T47D (cell line): ENCODE data around the gene DAGLB.

Experiments
- DNase-seq, 2 experiments: peaks; one replicate each; pipeline versions ENCODE4 v3.0.0 to v3.0.0-alpha.2; 2011 to 2012; ENCODE audit warnings: low read depth in 1 of 2, low spot score in 1 of 2
- JUND ChIP-seq: IDR thresholded peaks from 2 replicates; pipeline ENCODE4 v1.6.1; 2012; ENCODE audit warnings: low read depth
- in situ Hi-C: cut with HindIII; loops from 2 replicates; pipeline ENCODE4 v1.10.0; 2016; ENCODE audit warnings: low sequenced_read_pairs, low pct_unique_long_range_greater_than_20kb

DAGLB gene

GRCh38 chr7:6432781-6433180 lies 15.0 kb downstream of the DAGLB start:
- no peak for TF ChIP-seq JUND
- DNase-seq = no peak
- in situ Hi-C loops = no loop called here

- DNase-seq = no peak
- no peak for TF ChIP-seq JUND
- in situ Hi-C loops = no loop called here
Measured at GRCh38 chr7:6430974-6431373, 16.8 kb downstream of the DAGLB start.

GRCh38 chr7:6430271-6430940 lies 17.3 kb downstream of the DAGLB start:
- TF ChIP-seq JUND = no peak
- in situ Hi-C loops = no loop called here
- peak in 1 of 2 experiments; percentile 55 for DNase-seq

GRCh38 chr7:6425948-6426347 lies 21.8 kb downstream of the DAGLB start:
- no peak for TF ChIP-seq JUND
- in situ Hi-C loops = no loop called here
- DNase-seq = no peak

- peak; percentile 41 to 71 for DNase-seq
- in situ Hi-C loops = no loop called here
- no peak for TF ChIP-seq JUND
Measured at GRCh38 chr7:6423942-6424701, 23.6 kb downstream of the DAGLB start.

GRCh38 chr7:6422926-6423632 lies 24.7 kb downstream of the DAGLB start:
- in situ Hi-C loops = no loop called here
- DNase-seq = no peak
- TF ChIP-seq JUND = no peak

GRCh38 chr7:6422095-6422494 lies 25.7 kb downstream of the DAGLB start:
- DNase-seq = no peak
- in situ Hi-C loops = no loop called here
- TF ChIP-seq JUND = no peak

- no peak for TF ChIP-seq JUND
- no peak for DNase-seq
- in situ Hi-C loops = no loop called here
Measured at GRCh38 chr7:6420680-6421079, 27.1 kb downstream of the DAGLB start.

- in situ Hi-C loops = no loop called here
- DNase-seq = no peak
- TF ChIP-seq JUND = no peak
Measured at GRCh38 chr7:6419310-6419773, 28.4 kb downstream of the DAGLB start.

- in situ Hi-C loops = no loop called here
- DNase-seq = no peak
- TF ChIP-seq JUND = no peak
Measured at GRCh38 chr7:6417408-6417807, 30.3 kb downstream of the DAGLB start.

- no peak for DNase-seq
- in situ Hi-C loops = no loop called here
- no peak for TF ChIP-seq JUND
Measured at GRCh38 chr7:6416516-6417145, 31.1 kb downstream of the DAGLB start.

- DNase-seq = no peak
- no peak for TF ChIP-seq JUND
- in situ Hi-C loops = no loop called here
Measured at GRCh38 chr7:6413637-6414036, 34.1 kb downstream of the DAGLB start.
